ENCODE data around the gene HAVCR1.
"Not testable (repeated sequence)": the region's sequence is repeated elsewhere in the genome, so short reads cannot be mapped to it uniquely, and the experiment has no call there.

The HAVCR1 gene

GRCh38 chr5:157059093-157059539, at the start of gene HAVCR1:
TSS of gene HAVCR1 (minus strand) at chr5:157059116. CDS start at chr5:157057943, 1,173 bp downstream.
- no peak for DNase-seq (ENCODE audit: low read depth in 2 of 2)

GRCh38 chr5:157107508-157107907, 48.6 kb upstream of the HAVCR1 start:
- DNase-seq (ENCODE audit: low read depth in 2 of 2), result no peak

- no peak for DNase-seq (ENCODE audit: low read depth in 2 of 2)
Measured at GRCh38 chr5:157106630-157107461, 47.9 kb upstream of the HAVCR1 start.

- DNase-seq (ENCODE audit: low read depth in 2 of 2), result no peak
Measured at GRCh38 chr5:157100140-157100679, 41.3 kb upstream of the HAVCR1 start.

- DNase-seq (ENCODE audit: low read depth in 2 of 2), result no peak
Measured at GRCh38 chr5:157088342-157088990, 29.6 kb upstream of the HAVCR1 start.

- no peak for DNase-seq (ENCODE audit: low read depth in 2 of 2)
Measured at GRCh38 chr5:157086751-157087359, 27.9 kb upstream of the HAVCR1 start.

GRCh38 chr5:157085930-157086329, 27.0 kb upstream of the HAVCR1 start:
- no peak for DNase-seq (ENCODE audit: low read depth in 2 of 2)

GRCh38 chr5:157080286-157080685, 21.4 kb upstream of the HAVCR1 start:
- DNase-seq (ENCODE audit: low read depth in 2 of 2), result no peak

GRCh38 chr5:157076558-157076957, 17.6 kb upstream of the HAVCR1 start:
- no peak for DNase-seq (ENCODE audit: low read depth in 2 of 2)

- peak in 1 of 2 donors; percentile 0 for DNase-seq (ENCODE audit: low read depth in 2 of 2)
Measured at GRCh38 chr5:157072508-157072907, 13.6 kb upstream of the HAVCR1 start.

- DNase-seq (ENCODE audit: low read depth in 2 of 2), result no peak
Measured at GRCh38 chr5:157069949-157070348, 11.0 kb upstream of the HAVCR1 start.

- no peak for DNase-seq (ENCODE audit: low read depth in 2 of 2)
Measured at GRCh38 chr5:157068785-157069184, 9.9 kb upstream of the HAVCR1 start.

- no peak for DNase-seq (ENCODE audit: low read depth in 2 of 2)
Measured at GRCh38 chr5:157068339-157068738, 9.4 kb upstream of the HAVCR1 start.

- DNase-seq (ENCODE audit: low read depth in 2 of 2), result no peak
Measured at GRCh38 chr5:157067005-157067404, 8.1 kb upstream of the HAVCR1 start.

GRCh38 chr5:157066080-157066479, 7.2 kb upstream of the HAVCR1 start:
- DNase-seq (ENCODE audit: low read depth in 2 of 2), result no peak

- no peak for DNase-seq (ENCODE audit: low read depth in 2 of 2)
Measured at GRCh38 chr5:157063776-157064430, 5.0 kb upstream of the HAVCR1 start.

- DNase-seq (ENCODE audit: low read depth in 2 of 2), result no peak
Measured at GRCh38 chr5:157059891-157060290, 975 bp upstream of the HAVCR1 start.

GRCh38 chr5:157057459-157058370, 1.2 kb downstream of the HAVCR1 start:
- no peak for DNase-seq (ENCODE audit: low read depth in 2 of 2)

GRCh38 chr5:157056848-157057247, 2.1 kb downstream of the HAVCR1 start:
- DNase-seq (ENCODE audit: low read depth in 2 of 2), result not testable (repeated sequence)

- no peak for DNase-seq (ENCODE audit: low read depth in 2 of 2)
Measured at GRCh38 chr5:157051604-157052245, 7.2 kb downstream of the HAVCR1 start.
